ENCODE measurements around the gene CHSY3.

The CHSY3 gene

GRCh38 chr5:130116972-130117371, 212.7 kb downstream of the CHSY3 start:
- no peaks in the 10 kb centered on the region for H3K9me3 ChIP-seq (ENCODE audit: insufficient read depth, low read depth, low read length)
- no peaks in the 10 kb centered on the region for H3K27me3 ChIP-seq (ENCODE audit: insufficient read depth, low read length)
- peaks cover 6% of the 10 kb centered on the region; the same call in 1 of the 2 replicates for H3K4me1 ChIP-seq (ENCODE audit: insufficient read depth, low read length)
- no peak overlapping the region for H3K4me3 ChIP-seq (ENCODE audit: low read length)
- H3K36me3 ChIP-seq (ENCODE audit: insufficient read depth, low read length): no peaks in the 10 kb centered on the region
- H3K27ac ChIP-seq (ENCODE audit: low read depth, low read length): no peak overlapping the region
- 76% methylated on average over 1 of the region's 1 CpG for WGBS
- H3K9ac ChIP-seq (ENCODE audit: low read depth, low read length): no peak overlapping the region

- no peak overlapping the region for H3K27ac ChIP-seq (ENCODE audit: low read depth, low read length)
- H3K36me3 ChIP-seq (ENCODE audit: insufficient read depth, low read length): no peaks in the 10 kb centered on the region
- H3K9ac ChIP-seq (ENCODE audit: low read depth, low read length): no peak overlapping the region
- H3K4me1 ChIP-seq (ENCODE audit: insufficient read depth, low read length): no peaks in the 10 kb centered on the region
- 100% methylated on average over 1 of the region's 1 CpG for WGBS
- no peaks in the 10 kb centered on the region for H3K27me3 ChIP-seq (ENCODE audit: insufficient read depth, low read length)
- H3K9me3 ChIP-seq (ENCODE audit: insufficient read depth, low read depth, low read length): no peaks in the 10 kb centered on the region
- H3K4me3 ChIP-seq (ENCODE audit: low read length): no peak overlapping the region
Observed at GRCh38 chr5:130126746-130127145, 222.5 kb downstream of the CHSY3 start.

GRCh38 chr5:130135506-130135905, 231.2 kb downstream of the CHSY3 start:
- 100% methylated on average over 1 of the region's 2 CpGs for WGBS
- no peaks in the 10 kb centered on the region for H3K9me3 ChIP-seq (ENCODE audit: insufficient read depth, low read depth, low read length)
- H3K4me1 ChIP-seq (ENCODE audit: insufficient read depth, low read length): no peaks in the 10 kb centered on the region
- H3K27me3 ChIP-seq (ENCODE audit: insufficient read depth, low read length): no peaks in the 10 kb centered on the region
- no peak overlapping the region for H3K27ac ChIP-seq (ENCODE audit: low read depth, low read length)
- H3K4me3 ChIP-seq (ENCODE audit: low read length): no peak overlapping the region
- no peaks in the 10 kb centered on the region for H3K36me3 ChIP-seq (ENCODE audit: insufficient read depth, low read length)
- no peak overlapping the region for H3K9ac ChIP-seq (ENCODE audit: low read depth, low read length)

- H3K36me3 ChIP-seq (ENCODE audit: insufficient read depth, low read length): no peaks in the 10 kb centered on the region
- no peaks in the 10 kb centered on the region for H3K4me1 ChIP-seq (ENCODE audit: insufficient read depth, low read length)
- no peak overlapping the region for H3K9ac ChIP-seq (ENCODE audit: low read depth, low read length)
- no peak overlapping the region for H3K27ac ChIP-seq (ENCODE audit: low read depth, low read length)
- H3K4me3 ChIP-seq (ENCODE audit: low read length): no peak overlapping the region
- H3K9me3 ChIP-seq (ENCODE audit: insufficient read depth, low read depth, low read length): no peaks in the 10 kb centered on the region
- no peaks in the 10 kb centered on the region for H3K27me3 ChIP-seq (ENCODE audit: insufficient read depth, low read length)
Observed at GRCh38 chr5:130136300-130136699, 232.0 kb downstream of the CHSY3 start.

GRCh38 chr5:130137681-130138080, 233.4 kb downstream of the CHSY3 start:
- 67% methylated on average over 1 of the region's 1 CpG for WGBS
- H3K9ac ChIP-seq (ENCODE audit: low read depth, low read length): no peak overlapping the region

GRCh38 chr5:130138406-130139045, 234.3 kb downstream of the CHSY3 start:
- Histone ChIP-seq H3K27me3 (ENCODE audit: insufficient read depth, low read length) (no peaks in the 10 kb centered on the region), H3K27ac (ENCODE audit: low read depth, low read length) (no peak overlapping the region), H3K36me3 (ENCODE audit: insufficient read depth, low read length) (no peaks in the 10 kb centered on the region), H3K4me1 (ENCODE audit: insufficient read depth, low read length) (no peaks in the 10 kb centered on the region), H3K9me3 (ENCODE audit: insufficient read depth, low read depth, low read length) (no peaks in the 10 kb centered on the region), H3K4me3 (ENCODE audit: low read length) (no peak overlapping the region), H3K9ac (ENCODE audit: low read depth, low read length) (no peak overlapping the region)

More at GRCh38 chr5:130137681-130138080, 233.4 kb downstream of the CHSY3 start:
- Histone ChIP-seq H3K27ac (ENCODE audit: low read depth, low read length) (no peak overlapping the region), H3K36me3 (ENCODE audit: insufficient read depth, low read length) (no peaks in the 10 kb centered on the region), H3K4me1 (ENCODE audit: insufficient read depth, low read length) (no peaks in the 10 kb centered on the region), H3K9me3 (ENCODE audit: insufficient read depth, low read depth, low read length) (no peaks in the 10 kb centered on the region), H3K4me3 (ENCODE audit: low read length) (no peak overlapping the region), H3K27me3 (ENCODE audit: insufficient read depth, low read length) (no peaks in the 10 kb centered on the region)

GRCh38 chr5:130141659-130142320, 237.5 kb downstream of the CHSY3 start:
- Histone ChIP-seq H3K27me3 (ENCODE audit: insufficient read depth, low read length) (no peaks in the 10 kb centered on the region), H3K4me3 (ENCODE audit: low read length) (no peak overlapping the region), H3K9me3 (ENCODE audit: insufficient read depth, low read depth, low read length) (no peaks in the 10 kb centered on the region), H3K9ac (ENCODE audit: low read depth, low read length) (no peak overlapping the region), H3K4me1 (ENCODE audit: insufficient read depth, low read length) (no peaks in the 10 kb centered on the region), H3K27ac (ENCODE audit: low read depth, low read length) (no peak overlapping the region), H3K36me3 (ENCODE audit: insufficient read depth, low read length) (no peaks in the 10 kb centered on the region)
- 92% methylated on average over 3 of the region's 3 CpGs for WGBS

GRCh38 chr5:130151239-130151638, 247.0 kb downstream of the CHSY3 start:
- Histone ChIP-seq H3K4me3 (ENCODE audit: low read length) (no peak overlapping the region), H3K4me1 (ENCODE audit: insufficient read depth, low read length) (peaks cover 18% of the 10 kb centered on the region), H3K9me3 (ENCODE audit: insufficient read depth, low read depth, low read length) (0 out of 2 replicates have a peak, but pooled peaks cover 5% of the 10 kb centered on the region), H3K27me3 (ENCODE audit: insufficient read depth, low read length) (no peaks in the 10 kb centered on the region), H3K36me3 (ENCODE audit: insufficient read depth, low read length) (no peaks in the 10 kb centered on the region), H3K9ac (ENCODE audit: low read depth, low read length) (no peak overlapping the region), H3K27ac (ENCODE audit: low read depth, low read length) (no peak overlapping the region)
- WGBS: 76% methylated on average over 2 of the region's 2 CpGs

GRCh38 chr5:130155345-130156011, 251.2 kb downstream of the CHSY3 start:
- H3K4me1 ChIP-seq (ENCODE audit: insufficient read depth, low read length): peaks cover 30% of the 10 kb centered on the region
- H3K27ac ChIP-seq (ENCODE audit: low read depth, low read length): no peak overlapping the region
- WGBS: 52% methylated on average over 5 of the region's 5 CpGs
- H3K36me3 ChIP-seq (ENCODE audit: insufficient read depth, low read length): no peaks in the 10 kb centered on the region
- H3K27me3 ChIP-seq (ENCODE audit: insufficient read depth, low read length): no peaks in the 10 kb centered on the region
- H3K9ac ChIP-seq (ENCODE audit: low read depth, low read length): no peak overlapping the region
- no peaks in the 10 kb centered on the region for H3K9me3 ChIP-seq (ENCODE audit: insufficient read depth, low read depth, low read length)
- H3K4me3 ChIP-seq (ENCODE audit: low read length): no peak overlapping the region

- no peak overlapping the region for H3K9ac ChIP-seq (ENCODE audit: low read depth, low read length)
- peaks cover 30% of the 10 kb centered on the region for H3K4me1 ChIP-seq (ENCODE audit: insufficient read depth, low read length)
- H3K27me3 ChIP-seq (ENCODE audit: insufficient read depth, low read length): no peaks in the 10 kb centered on the region
- H3K9me3 ChIP-seq (ENCODE audit: insufficient read depth, low read depth, low read length): no peaks in the 10 kb centered on the region
- no peak overlapping the region for H3K27ac ChIP-seq (ENCODE audit: low read depth, low read length)
- H3K36me3 ChIP-seq (ENCODE audit: insufficient read depth, low read length): no peaks in the 10 kb centered on the region
- WGBS: 93% methylated on average over 3 of the region's 3 CpGs
- no peak overlapping the region for H3K4me3 ChIP-seq (ENCODE audit: low read length)
Observed at GRCh38 chr5:130158036-130158435, 253.8 kb downstream of the CHSY3 start.

- H3K36me3 ChIP-seq (ENCODE audit: insufficient read depth, low read length): no peaks in the 10 kb centered on the region
- no peak overlapping the region for H3K27ac ChIP-seq (ENCODE audit: low read depth, low read length)
- no peak overlapping the region for H3K4me3 ChIP-seq (ENCODE audit: low read length)
- 89% methylated on average over 3 of the region's 3 CpGs for WGBS
- no peaks in the 10 kb centered on the region for H3K9me3 ChIP-seq (ENCODE audit: insufficient read depth, low read depth, low read length)
- H3K4me1 ChIP-seq (ENCODE audit: insufficient read depth, low read length): peaks cover 25% of the 10 kb centered on the region
- H3K27me3 ChIP-seq (ENCODE audit: insufficient read depth, low read length): no peaks in the 10 kb centered on the region
- no peak overlapping the region for H3K9ac ChIP-seq (ENCODE audit: low read depth, low read length)
Observed at GRCh38 chr5:130159968-130160367, 255.7 kb downstream of the CHSY3 start.

Measured in HUES64 (cell line).